NT2/D1 (cell line): ENCODE results near the gene IMPG2.

Experiments used
- DNase-seq: peaks from one replicate; pipeline ENCODE4 v3.0.0-alpha.2; 2011; ENCODE audit warnings: low read depth, low spot score
- H3K27me3 ChIP-seq: 2 replicates; pipeline ENCODE4 v1.6.0; 2011; ENCODE audit warnings: mild to moderate bottlenecking; ENCODE audit not compliant: insufficient read length, insufficient read depth
- H3K36me3 ChIP-seq: 2 replicates; pipeline ENCODE4 v1.6.1; 2011; ENCODE audit warnings: mild to moderate bottlenecking, low read length, mixed read lengths; ENCODE audit not compliant: insufficient read depth, insufficient read length
- H3K4me1 ChIP-seq: 2 replicates; pipeline ENCODE4 v1.5.1; 2011; ENCODE audit not compliant: insufficient read depth, insufficient read length
- H3K4me3 ChIP-seq: 2 replicates; pipeline ENCODE4 v1.5.1; 2011; ENCODE audit warnings: low read depth; ENCODE audit not compliant: insufficient read length
- H3K9ac ChIP-seq: 2 replicates; pipeline ENCODE4 v1.6.0; 2011; ENCODE audit warnings: low read depth; ENCODE audit not compliant: insufficient read length
- H3K9me3 ChIP-seq: 2 replicates; pipeline ENCODE4 v1.5.1; 2011; ENCODE audit warnings: mild to moderate bottlenecking, low read length; ENCODE audit not compliant: insufficient read depth
- SUZ12 ChIP-seq: IDR thresholded peaks from 2 replicates; pipeline ENCODE4 v1.6.1; 2011; ENCODE audit not compliant: insufficient read length, insufficient read depth; ENCODE audit errors: extremely low read depth
- YY1 ChIP-seq: IDR thresholded peaks from 2 replicates; pipeline ENCODE4 v1.6.1; 2011; ENCODE audit not compliant: insufficient read length, insufficient read depth
- ZNF274 ChIP-seq: IDR thresholded peaks from 2 replicates; pipeline ENCODE4 v1.6.1; 2011; ENCODE audit warnings: mild to moderate bottlenecking, low read depth, low read length

The IMPG2 gene

DNA sequence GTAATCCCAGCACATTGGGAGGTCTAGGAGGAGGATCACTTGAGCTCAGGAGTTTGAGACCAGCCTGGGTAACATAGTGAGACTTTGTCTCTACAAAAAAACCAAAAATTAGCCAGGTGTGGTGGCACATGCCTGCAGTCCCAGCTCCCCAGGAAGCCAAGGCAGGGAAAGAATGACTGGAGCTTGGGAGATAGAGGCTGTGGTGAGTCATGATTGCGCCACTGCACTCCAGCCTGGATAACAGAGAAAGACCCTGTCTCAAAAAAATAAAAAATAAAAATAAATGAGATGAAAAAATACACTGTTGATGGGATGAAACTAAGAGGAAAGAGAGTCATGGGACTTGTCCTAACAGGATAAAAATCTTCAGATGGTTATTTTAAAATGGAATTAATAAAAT lies 137.6 kb downstream of the IMPG2 start:
- H3K4me3 ChIP-seq, result no peak overlapping the region
- H3K9me3 ChIP-seq, result no peaks in the 10 kb centered on the region
- H3K9ac ChIP-seq, result no peak overlapping the region
- H3K27me3 ChIP-seq, result no peaks in the 10 kb centered on the region
- TF ChIP-seq SUZ12 (no peak), YY1 (no peak), ZNF274 (no peak)
- H3K4me1 ChIP-seq, result no peaks in the 10 kb centered on the region
- H3K36me3 ChIP-seq, result no peaks in the 10 kb centered on the region
- no peak for DNase-seq

DNA sequence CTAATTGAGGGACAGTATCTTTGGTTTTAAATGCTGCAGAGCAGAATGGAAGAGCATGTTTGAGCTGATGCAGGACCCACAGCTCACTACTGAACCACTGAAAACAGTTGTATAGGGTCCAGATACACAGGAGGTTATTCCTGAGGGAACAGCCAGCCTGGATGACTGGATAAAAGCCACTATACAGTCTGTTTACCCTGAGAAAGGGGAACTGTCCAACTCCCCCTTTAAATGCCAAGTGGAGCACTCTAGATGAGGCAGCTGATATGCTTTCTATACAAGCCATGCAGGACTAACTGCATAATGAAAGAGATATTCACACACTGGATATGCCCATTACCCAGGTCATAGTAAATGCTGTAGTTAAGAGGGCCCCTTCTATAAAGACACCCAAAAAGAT lies 138.6 kb downstream of the IMPG2 start:
- H3K4me3 ChIP-seq, result no peak overlapping the region
- H3K9me3 ChIP-seq, result no peaks in the 10 kb centered on the region
- no peaks in the 10 kb centered on the region for H3K27me3 ChIP-seq
- DNase-seq, result no peak
- no peaks in the 10 kb centered on the region for H3K4me1 ChIP-seq
- TF ChIP-seq SUZ12 (no peak), ZNF274 (no peak), YY1 (no peak)
- H3K9ac ChIP-seq, result no peak overlapping the region
- no peaks in the 10 kb centered on the region for H3K36me3 ChIP-seq

DNA sequence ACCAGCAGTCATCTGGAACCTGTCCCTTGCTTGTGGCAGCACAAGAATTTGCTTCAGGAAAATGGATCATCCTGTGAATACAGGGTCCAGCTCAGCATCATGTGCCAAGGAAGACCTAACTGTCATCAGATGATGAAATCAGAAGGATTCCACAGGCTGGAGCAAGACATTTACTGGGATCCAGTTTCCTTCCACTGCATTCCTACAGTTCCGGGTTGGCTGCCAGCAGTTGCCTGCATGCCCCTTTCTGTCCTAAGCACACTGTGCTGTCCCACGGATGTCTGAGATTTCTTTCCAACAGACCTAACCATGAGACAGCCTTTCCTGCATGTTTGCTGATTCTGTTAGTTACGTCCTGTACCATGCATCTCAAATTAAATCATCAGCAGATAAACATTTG lies 140.7 kb downstream of the IMPG2 start:
- no peaks in the 10 kb centered on the region for H3K36me3 ChIP-seq
- no peak for TF ChIP-seq YY1
- no peak for TF ChIP-seq SUZ12
- no peak for TF ChIP-seq ZNF274
- no peaks in the 10 kb centered on the region for H3K9me3 ChIP-seq
- no peak overlapping the region for H3K9ac ChIP-seq
- H3K4me1 ChIP-seq, result no peaks in the 10 kb centered on the region
- no peak for DNase-seq
- H3K27me3 ChIP-seq, result no peaks in the 10 kb centered on the region
- H3K4me3 ChIP-seq, result no peak overlapping the region

DNA sequence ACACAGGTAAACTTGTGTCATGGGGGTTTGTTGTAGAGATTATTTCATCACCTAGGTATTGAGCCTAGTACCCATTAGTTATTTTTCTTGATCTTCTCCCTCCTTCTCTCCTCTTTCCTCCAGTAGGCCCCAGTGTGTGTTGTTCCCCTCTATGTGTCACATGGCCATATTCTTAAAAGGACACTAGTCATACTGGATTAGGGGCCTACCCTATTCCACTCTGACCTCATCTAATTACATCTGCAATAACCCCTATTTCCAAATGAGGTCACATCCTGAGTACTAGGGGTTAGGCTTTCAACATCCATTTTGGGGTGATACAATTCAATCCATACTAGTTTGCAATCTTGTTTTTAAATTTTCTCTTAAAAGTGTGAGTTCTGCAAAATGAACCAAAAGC lies 142.8 kb downstream of the IMPG2 start:
- Histone ChIP-seq H3K36me3 (no peaks in the 10 kb centered on the region), H3K9me3 (no peaks in the 10 kb centered on the region), H3K4me1 (no peaks in the 10 kb centered on the region), H3K9ac (no peak overlapping the region), H3K27me3 (no peaks in the 10 kb centered on the region), H3K4me3 (no peak overlapping the region)
- TF ChIP-seq SUZ12 (no peak), ZNF274 (no peak), YY1 (no peak)
- no peak for DNase-seq
